H7 (cell line): Measurements from ENCODE around the gene MTHFSD. TPM values are rescaled to one million over a fixed set of nuclear protein-coding genes. Genes with fewer than 3 reads are reported as not detected.

Source experiments
- DNase-seq: peaks from one replicate; pipeline ENCODE4 v3.0.0; 2012
- H3K27me3 ChIP-seq: 2 replicates; pipeline ENCODE4 v1.6.0; 2011; ENCODE audit warnings: mild to moderate bottlenecking, low read length; ENCODE audit not compliant: control insufficient read depth, insufficient read depth
- H3K36me3 ChIP-seq: replicated peaks from 2 replicates; pipeline ENCODE4 v1.5.1; 2011; ENCODE audit warnings: low read length; ENCODE audit not compliant: control insufficient read depth, insufficient read depth
- H3K4me3 ChIP-seq: 2 replicates; pipeline ENCODE4 v1.5.1; 2011; ENCODE audit warnings: low read depth, mild to moderate bottlenecking, control low read depth, low read length, moderate library complexity; ENCODE audit not compliant: insufficient read depth
- total RNA-seq: library from RNA; depleted of rRNA; stranded (reverse); fragments of >200 nt; shearing (Covaris generic); gene quantifications from 2 replicates; pipeline ENCODE4 v1.2.3, GENCODE V29; 2014

Gene MTHFSD
- total RNA-seq, 1 experiment from 2014 or later, result 15.3 TPM

GRCh38 chr16:86522634-86523033 lies 32.4 kb downstream of the MTHFSD start:
- H3K27me3 ChIP-seq, result peaks cover 19% of the 10 kb centered on the region
- H3K4me3 ChIP-seq, result no peak overlapping the region
- H3K36me3 ChIP-seq, result no peaks in the 10 kb centered on the region
- DNase-seq, result no peak

- H3K4me3 ChIP-seq, result no peak overlapping the region
Observed at GRCh38 chr16:86521236-86522197, 33.5 kb downstream of the MTHFSD start.

GRCh38 chr16:86520317-86521210 lies 34.5 kb downstream of the MTHFSD start:
- no peaks in the 10 kb centered on the region for H3K36me3 ChIP-seq
- no peak for DNase-seq
- H3K27me3 ChIP-seq, result peaks cover 39% of the 10 kb centered on the region
- H3K4me3 ChIP-seq, result no peak overlapping the region

More at GRCh38 chr16:86521236-86522197, 33.5 kb downstream of the MTHFSD start:
- Histone ChIP-seq H3K36me3 (no peaks in the 10 kb centered on the region), H3K27me3 (peaks cover 30% of the 10 kb centered on the region)
- DNase-seq, result no peak

DNA sequence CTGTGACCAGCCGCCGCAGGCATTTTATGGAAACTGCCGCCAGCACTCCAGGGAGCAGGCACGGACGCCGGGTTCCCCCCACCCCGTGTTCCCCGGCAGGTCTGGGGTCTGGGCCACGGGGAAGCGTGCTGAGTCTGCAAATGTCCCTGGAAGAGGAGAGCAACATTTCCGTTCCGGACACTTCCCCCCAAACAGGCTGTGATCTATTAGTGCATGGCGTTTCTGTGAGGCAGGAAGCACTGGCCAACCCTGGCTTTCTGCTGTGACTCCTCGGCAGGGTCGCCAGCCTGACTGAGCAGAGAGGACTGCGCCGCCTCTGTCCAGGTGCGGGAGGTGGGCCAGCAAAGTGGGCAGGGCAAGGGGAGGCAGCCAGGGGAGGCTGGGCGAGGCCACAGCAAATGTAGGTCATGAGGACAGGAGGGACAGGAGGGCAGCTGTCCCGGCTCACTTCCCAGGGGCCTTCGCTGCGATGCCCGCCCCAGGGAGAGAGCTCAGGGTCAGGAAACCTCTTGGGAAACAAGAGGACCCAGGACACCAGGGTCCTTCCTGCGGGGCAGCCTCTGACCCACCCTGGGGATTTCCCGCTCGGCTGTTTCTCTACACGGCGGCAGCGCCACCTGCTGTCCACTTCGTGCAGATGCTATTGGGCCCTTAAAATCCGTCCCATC lies 35.3 kb downstream of the MTHFSD start:
- Histone ChIP-seq H3K36me3 (no peaks in the 10 kb centered on the region), H3K4me3 (no peak overlapping the region), H3K27me3 (peaks cover 47% of the 10 kb centered on the region)
- peak; percentile 94 for DNase-seq

DNA sequence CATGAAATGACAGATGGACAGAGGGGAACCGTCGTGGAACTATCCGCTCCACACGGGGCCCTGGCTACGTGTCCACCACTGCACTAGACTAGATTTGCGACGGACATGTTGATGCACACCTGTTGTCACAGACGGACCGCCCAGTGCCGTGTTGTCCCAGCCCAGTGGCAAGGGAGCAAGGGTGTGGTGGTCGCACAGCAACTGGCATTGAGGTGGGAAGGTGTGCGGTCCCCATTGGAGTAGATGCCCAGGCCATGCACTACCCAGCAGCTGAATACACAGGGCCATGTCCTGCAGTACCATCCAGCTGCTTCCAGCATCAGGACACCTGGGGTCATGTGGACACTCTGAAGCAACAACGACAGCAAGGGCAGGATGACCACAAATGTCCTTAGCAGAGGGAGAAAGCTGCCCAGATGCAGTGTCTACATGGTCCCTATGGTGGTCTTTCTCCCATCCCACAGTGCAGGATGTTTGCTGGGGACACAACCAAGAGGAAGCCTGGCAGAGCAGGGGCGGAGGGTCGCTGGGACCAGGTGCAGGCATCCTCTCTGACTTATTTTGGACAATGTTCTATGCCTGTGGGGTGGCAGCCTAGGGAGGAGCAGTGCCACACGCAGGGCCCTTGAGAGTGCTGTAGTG lies 35.9 kb downstream of the MTHFSD start:
- Histone ChIP-seq H3K4me3 (no peak overlapping the region), H3K36me3 (no peaks in the 10 kb centered on the region), H3K27me3 (peaks cover 54% of the 10 kb centered on the region)
- DNase-seq, result no peak

DNA sequence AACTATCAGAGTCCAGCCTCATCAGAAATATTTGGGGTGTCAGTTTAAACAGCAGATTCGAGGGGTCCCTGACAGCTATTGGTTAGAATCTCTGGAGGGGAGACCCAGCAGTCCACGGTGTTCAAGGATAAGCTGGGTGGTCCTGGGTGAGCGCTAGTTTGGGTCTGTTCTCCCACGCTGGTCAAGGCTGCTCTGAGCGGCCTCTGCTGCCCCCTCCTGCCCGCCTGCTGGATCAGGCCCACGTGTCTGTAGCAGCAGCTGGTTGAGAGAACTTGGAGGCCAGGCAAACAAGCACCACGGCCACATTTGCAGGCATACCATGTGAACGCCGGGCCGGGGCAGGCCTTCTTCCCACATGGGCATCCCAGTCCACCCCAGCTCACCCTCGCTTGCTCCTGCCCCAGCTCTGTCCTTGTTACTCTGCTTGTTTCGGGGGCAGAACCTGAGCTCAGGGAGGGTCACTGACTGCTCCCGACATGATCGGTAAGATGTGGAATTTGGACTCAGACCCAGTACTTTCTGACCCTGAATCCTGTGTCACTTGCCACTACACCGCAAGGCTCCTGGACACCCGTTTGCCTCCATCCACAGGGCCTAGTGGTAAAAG lies 37.3 kb downstream of the MTHFSD start:
- H3K36me3 ChIP-seq, result no peaks in the 10 kb centered on the region
- no peak overlapping the region for H3K4me3 ChIP-seq
- H3K27me3 ChIP-seq, result peaks cover 68% of the 10 kb centered on the region
- DNase-seq, result peak; percentile 90

DNA sequence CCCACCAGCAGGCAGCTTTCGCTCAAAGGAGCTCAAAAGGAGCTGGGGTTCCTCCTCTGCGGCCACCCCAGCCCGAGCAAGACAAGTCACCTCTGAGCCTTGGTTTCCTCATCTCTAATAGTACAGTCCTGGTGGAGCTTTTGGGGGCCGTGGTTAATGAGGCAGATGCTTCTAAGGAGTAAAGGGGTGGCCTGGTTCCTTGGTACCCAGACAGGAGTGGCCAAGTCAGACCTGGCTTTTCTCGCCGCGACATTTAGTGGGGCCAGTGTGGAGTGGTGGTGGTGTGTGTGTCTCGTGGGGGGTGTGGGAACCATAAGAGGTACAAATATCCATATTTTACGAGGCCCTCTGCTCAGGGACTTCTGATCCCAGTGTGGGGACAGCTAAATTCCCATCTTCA lies 38.0 kb downstream of the MTHFSD start:
- Histone ChIP-seq H3K4me3 (no peak overlapping the region), H3K27me3 (peaks cover 75% of the 10 kb centered on the region)
- DNase-seq, result no peak

DNA sequence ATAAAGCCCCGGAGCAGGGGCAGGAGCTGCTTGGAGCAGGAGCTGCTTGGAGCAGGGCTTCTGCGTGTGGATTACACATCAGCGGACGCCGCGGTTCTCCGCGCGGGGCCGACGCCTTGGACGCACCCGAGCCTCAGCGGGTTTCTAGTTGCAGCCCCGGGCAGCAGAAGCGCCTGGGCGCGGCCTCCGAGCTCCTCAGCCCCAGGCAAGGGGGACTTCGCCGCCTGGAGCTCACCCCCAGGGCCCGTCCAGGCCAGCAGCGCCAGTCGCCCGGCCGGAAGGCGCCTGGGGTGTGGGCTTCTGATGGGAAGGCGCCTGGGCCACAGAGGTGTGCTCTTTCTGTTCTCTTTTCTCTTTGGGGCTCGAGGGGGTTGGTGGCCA lies 38.4 kb downstream of the MTHFSD start:
- peaks cover 79% of the 10 kb centered on the region for H3K27me3 ChIP-seq
- DNase-seq, result peak; percentile 79

More for the DNA sequence above, 38.0 kb downstream of the MTHFSD start:
- H3K36me3 ChIP-seq, result no peaks in the 10 kb centered on the region

DNA sequence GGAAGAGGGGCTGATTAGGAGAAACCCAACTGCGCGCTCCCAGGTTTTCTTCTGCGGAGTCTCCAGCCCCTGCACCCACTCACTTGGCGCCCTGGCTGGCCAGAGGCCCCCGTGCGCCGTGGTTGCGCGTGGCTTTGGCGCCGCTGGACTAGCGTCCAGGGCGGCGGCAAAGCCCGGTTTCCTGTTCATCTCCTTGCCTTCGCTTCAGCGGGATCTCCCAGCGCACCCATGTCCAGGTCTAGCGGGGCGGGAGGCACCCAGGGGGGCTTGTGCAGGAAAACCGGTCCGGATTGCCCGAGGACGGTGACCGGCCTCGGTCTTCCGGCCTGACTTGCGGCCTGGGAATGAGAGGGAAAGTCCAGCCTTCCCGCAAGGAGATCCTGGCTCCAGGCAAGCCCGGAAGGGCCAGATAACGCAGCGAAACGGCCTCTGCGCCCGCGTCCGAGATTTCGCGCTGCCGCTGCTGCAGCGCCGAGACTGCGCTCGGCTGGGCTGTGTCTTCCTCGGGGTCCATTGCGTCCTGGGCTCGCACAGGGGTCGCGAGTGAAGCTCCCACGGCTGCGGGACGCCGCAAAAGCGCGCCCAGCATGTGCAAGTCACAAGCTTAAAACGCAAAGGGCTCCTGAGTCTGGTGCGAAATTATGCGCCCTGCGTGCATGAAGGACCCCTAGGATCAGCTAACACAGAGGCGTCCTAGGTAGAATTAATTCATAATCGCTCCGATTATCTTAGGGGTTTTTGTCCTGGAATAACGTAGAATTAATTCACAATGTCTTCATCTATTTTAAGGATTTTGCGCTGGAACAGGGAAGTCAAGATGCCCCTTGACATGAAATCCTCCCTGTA lies 39.0 kb downstream of the MTHFSD start:
- Histone ChIP-seq H3K36me3 (no peaks in the 10 kb centered on the region), H3K4me3 (peak overlapping the region; percentile 11; the same call in 1 of the 2 replicates), H3K27me3 (peaks cover 85% of the 10 kb centered on the region)
- peak; percentile 80 for DNase-seq

More for the DNA sequence above, 38.4 kb downstream of the MTHFSD start:
- H3K36me3 ChIP-seq, result no peaks in the 10 kb centered on the region
- H3K4me3 ChIP-seq, result no peak overlapping the region

DNA sequence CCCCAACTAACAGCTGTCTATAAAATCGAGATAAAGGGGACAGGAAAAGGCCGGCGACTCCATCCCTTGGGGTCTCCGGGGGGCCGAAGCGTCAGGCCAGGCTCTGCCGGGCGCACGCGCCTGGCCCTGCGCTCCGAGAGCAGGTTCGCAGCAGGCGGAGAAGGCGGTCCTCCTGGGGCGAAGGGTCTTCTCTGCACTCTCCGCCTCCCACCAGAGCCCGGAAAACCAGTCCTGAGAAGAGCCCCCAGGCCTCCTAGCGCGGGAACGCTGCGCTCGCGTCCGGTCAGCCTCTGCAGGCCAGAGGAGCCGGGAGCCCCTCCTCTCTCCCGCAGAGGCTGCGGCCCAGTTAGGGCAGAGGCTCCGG lies 39.6 kb downstream of the MTHFSD start:
- Histone ChIP-seq H3K27me3 (peaks cover 91% of the 10 kb centered on the region), H3K4me3 (peak overlapping the region; percentile 11; the same call in 1 of the 2 replicates), H3K36me3 (no peaks in the 10 kb centered on the region)
- peak; percentile 89 for DNase-seq

GRCh38 chr16:86514481-86515376 lies 40.3 kb downstream of the MTHFSD start:
- H3K4me3 ChIP-seq, result no peak overlapping the region
- no peaks in the 10 kb centered on the region for H3K36me3 ChIP-seq
- DNase-seq, result no peak
- H3K27me3 ChIP-seq, result peaks cover 96% of the 10 kb centered on the region
